ENCODE data around the gene ZNF462.

- TF ChIP-seq, protein P1, sequence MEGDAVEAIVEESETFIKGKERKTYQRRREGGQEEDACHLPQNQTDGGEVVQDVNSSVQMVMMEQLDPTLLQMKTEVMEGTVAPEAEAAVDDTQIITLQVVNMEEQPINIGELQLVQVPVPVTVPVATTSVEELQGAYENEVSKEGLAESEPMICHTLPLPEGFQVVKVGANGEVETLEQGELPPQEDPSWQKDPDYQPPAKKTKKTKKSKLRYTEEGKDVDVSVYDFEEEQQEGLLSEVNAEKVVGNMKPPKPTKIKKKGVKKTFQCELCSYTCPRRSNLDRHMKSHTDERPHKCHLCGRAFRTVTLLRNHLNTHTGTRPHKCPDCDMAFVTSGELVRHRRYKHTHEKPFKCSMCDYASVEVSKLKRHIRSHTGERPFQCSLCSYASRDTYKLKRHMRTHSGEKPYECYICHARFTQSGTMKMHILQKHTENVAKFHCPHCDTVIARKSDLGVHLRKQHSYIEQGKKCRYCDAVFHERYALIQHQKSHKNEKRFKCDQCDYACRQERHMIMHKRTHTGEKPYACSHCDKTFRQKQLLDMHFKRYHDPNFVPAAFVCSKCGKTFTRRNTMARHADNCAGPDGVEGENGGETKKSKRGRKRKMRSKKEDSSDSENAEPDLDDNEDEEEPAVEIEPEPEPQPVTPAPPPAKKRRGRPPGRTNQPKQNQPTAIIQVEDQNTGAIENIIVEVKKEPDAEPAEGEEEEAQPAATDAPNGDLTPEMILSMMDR (IDR thresholded peaks at IDR 0.05), result no peak
- TF ChIP-seq EP300 (IDR thresholded peaks at IDR 0.05), result no peak
- TF ChIP-seq POLR2A (IDR thresholded peaks at IDR 0.05), result no peak
- TF ChIP-seq POLR2AphosphoS5 (IDR thresholded peaks at IDR 0.05), result no peak
Observed at GRCh38 chr9:106928350-106928749, 65.4 kb downstream of the ZNF462 start.
